HG03159 (cell line): ENCODE measurements around the gene RIF1.

ENCODE experiments used
- ATAC-seq: cut with Tn5 transposase; IDR thresholded peaks from one replicate; pipeline ENCODE4 v1.9.1; 2021; ENCODE audit warnings: mild to moderate bottlenecking, moderate library complexity; ENCODE audit not compliant: unreplicated experiment

RIF1 gene, protein sequence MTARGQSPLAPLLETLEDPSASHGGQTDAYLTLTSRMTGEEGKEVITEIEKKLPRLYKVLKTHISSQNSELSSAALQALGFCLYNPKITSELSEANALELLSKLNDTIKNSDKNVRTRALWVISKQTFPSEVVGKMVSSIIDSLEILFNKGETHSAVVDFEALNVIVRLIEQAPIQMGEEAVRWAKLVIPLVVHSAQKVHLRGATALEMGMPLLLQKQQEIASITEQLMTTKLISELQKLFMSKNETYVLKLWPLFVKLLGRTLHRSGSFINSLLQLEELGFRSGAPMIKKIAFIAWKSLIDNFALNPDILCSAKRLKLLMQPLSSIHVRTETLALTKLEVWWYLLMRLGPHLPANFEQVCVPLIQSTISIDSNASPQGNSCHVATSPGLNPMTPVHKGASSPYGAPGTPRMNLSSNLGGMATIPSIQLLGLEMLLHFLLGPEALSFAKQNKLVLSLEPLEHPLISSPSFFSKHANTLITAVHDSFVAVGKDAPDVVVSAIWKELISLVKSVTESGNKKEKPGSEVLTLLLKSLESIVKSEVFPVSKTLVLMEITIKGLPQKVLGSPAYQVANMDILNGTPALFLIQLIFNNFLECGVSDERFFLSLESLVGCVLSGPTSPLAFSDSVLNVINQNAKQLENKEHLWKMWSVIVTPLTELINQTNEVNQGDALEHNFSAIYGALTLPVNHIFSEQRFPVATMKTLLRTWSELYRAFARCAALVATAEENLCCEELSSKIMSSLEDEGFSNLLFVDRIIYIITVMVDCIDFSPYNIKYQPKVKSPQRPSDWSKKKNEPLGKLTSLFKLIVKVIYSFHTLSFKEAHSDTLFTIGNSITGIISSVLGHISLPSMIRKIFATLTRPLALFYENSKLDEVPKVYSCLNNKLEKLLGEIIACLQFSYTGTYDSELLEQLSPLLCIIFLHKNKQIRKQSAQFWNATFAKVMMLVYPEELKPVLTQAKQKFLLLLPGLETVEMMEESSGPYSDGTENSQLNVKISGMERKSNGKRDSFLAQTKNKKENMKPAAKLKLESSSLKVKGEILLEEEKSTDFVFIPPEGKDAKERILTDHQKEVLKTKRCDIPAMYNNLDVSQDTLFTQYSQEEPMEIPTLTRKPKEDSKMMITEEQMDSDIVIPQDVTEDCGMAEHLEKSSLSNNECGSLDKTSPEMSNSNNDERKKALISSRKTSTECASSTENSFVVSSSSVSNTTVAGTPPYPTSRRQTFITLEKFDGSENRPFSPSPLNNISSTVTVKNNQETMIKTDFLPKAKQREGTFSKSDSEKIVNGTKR (N-terminal part only)

DNA sequence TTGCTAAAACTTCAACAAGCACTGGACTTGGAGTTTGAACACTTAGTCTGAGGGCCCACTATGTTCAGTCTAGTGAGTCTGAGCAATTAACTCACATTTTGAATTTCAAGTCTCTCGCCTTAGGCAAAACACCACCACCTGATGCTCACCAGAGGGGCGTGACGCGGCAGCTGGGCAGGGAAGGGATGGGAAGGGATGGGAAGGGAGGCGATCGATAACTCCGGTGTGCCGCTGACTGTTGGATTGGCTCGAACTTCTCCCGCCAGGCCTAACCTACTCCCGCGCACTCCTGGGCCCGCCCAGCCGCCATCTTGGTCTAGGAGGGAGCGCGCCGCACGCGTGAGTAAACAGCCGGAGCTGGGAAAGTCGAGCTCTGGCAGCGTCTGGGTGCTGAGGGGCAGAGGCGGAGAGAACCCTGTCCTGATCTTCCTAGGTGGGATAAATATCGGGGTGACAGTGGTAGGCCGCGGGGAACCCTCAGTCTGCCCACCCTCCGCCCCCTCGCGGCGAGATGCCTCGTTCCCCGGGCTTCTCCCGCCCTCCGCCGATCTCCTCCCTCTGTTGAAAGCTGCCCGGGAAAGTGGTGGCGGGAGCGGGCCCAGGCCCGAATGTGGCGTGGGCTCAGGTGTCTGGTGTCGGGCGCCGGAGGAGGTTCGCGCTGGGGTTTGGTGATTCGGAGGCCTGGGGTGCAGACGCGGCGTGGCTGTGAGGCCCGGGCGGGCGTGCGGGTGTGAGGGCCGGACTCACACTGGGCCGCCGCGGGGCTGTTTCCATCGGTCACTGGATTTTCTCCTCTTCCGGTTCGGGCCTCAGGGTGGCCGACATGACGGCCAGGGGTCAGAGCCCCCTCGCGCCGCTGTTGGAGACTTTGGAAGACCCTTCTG lies at the start of gene RIF1:
Gene RIF1, plus strand, starts transcription at position 302 of the 884 bp plus-strand sequence. Its CDS starts 522 bp downstream, at position 824.
- peak; percentile 90 for ATAC-seq

DNA sequence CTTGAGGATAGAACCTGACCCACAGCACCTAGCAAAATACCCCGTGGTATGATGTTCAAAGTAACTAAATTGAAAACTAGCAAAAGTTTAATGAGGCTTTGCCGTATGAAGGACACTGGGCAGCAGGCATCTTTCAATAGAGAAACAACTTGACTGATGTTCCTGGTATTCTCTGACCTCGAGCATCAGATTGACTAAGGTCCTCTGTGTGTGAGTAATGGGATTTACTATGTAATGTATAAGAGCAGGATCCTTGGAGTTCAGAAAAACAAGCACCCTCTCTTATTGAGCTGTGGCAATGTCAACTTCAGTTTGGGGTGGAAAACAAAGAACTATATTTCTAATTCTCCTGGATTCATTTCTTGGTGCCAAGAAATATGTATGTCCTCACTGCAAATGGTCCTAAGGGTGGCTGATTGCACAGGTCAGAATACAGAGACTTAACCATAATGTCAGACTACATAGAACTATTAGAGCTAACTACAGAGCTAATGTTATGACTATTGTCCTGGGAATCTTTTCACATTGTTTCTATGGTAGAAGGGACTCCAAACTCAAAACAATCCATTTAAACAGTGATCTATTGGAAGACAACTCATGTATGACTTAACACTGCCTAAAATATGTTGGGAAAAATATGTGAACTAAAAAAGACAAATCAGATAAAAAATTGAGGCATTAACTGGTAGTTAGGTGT lies 47.9 kb upstream of the RIF1 start:
- no peak for ATAC-seq

DNA sequence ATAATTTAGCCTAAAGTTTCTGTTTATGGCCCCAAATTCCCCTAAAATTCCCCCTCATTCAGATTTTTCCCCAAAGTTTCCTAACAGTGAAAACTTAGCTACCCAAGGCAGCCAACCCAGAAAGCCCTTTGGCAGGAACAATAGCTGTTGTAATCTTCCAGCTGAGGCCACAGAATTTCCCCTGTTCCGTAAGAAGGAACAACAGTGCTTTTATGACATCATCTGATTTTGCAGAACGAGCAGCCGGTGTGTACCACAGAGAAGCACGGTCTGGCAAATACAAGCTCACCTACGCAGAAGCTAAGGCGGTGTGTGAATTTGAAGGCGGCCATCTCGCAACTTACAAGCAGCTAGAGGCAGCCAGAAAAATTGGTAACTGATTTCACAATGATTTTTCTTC lies 46.0 kb upstream of the RIF1 start:
- ATAC-seq, result peak; percentile 70

DNA sequence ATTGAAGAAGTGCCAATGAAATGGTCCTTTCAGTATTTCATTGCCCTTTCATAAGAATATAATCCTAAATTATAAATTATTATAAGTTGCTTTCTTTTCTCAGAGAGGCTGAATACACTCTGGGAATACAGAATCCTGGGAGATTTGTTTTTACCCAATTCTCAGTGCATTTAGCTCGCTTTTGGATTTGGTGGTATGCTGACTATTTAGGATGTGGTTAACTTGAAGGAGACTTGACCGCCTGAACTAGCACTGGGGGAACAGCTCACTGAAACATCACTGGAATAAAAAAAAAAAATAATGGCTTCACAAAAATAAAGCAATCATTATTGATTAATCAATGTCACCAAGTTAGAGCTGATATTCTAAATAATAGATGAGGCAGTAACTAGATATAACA lies 42.1 kb upstream of the RIF1 start:
- no peak for ATAC-seq

DNA sequence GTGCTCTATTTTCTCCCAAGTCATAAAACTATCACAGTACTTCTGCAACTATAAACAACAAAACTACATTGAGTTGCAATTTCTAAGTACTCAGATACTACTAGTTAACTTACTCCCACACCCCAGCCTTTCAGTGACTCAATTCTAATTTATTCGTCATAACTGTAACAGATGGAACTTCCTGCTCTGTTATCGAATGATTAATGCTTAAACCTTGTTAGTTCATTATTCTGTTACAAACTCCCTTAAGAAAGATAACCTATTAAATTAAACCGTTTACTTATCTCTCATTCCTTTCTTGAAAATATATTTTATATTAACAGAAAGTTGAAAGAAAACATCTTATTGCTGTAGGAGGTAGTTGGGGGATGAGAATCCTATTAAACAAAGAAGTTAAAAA lies 35.3 kb upstream of the RIF1 start:
- peak; percentile 98 for ATAC-seq

DNA sequence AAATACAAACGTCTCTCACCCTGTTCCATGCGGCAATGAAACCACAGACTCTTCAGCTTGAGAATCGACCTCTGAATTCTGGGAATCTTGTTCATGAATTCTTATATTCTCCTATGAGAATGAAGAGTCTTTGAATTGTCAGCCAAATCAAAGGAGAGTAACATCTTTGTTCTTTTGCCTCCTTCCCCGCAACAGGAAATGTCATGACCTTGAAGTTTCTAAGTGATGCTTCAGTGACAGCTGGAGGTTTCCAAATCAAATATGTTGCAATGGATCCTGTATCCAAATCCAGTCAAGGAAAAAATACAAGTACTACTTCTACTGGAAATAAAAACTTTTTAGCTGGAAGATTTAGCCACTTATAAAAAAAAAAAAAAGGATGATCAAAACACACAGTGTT lies 30.5 kb upstream of the RIF1 start:
- no peak for ATAC-seq

DNA sequence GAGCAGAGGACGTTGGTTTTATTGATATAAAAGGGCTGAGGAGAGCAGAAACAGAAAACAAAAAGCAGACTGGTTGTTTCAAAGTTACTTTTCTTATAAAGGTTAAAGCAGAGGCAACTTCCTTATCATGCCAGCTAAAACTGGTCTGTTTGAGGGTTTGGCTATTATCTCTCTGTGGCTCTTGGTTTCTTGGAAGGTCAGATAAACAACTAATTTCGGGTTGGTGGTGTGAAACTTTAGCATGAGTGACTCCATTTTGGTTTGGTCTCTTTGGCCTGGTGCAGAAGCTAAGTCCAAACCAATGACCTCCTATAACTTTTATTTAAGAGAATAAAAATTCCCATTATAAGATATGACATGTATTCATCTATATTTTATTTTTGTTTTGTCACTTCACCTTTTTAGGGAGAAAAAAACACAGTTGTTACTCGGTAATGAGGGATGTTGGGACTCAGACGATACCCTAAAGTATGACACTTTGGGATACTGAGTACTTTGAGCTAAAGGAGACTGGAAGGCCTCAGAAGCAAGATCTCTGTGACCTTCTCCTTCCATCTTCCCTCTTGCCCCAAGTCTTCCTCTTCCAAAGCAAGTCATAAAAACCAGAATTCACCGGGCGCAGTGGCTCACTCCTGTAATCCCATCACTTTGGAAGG lies 29.0 kb upstream of the RIF1 start:
- no peak for ATAC-seq

DNA sequence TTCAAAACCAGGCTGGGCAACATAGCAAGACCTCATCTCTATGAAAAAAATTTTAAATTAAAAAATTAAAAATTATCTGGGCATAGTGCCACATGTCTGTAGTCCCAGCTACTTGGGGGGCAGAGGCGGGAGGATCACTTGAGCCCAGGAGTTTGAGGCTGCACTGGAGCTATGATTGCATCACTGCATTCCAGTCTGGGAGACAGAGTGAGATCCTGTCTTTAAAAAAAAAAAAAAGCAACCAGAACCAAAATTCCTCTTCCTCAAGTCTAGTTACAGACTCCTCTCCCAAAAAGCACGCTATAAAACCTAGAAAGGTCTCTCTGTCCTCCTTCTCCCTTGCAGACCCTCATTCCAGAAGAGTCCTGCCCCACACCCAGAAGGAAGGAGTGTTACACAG lies 28.4 kb upstream of the RIF1 start:
- no peak for ATAC-seq

DNA sequence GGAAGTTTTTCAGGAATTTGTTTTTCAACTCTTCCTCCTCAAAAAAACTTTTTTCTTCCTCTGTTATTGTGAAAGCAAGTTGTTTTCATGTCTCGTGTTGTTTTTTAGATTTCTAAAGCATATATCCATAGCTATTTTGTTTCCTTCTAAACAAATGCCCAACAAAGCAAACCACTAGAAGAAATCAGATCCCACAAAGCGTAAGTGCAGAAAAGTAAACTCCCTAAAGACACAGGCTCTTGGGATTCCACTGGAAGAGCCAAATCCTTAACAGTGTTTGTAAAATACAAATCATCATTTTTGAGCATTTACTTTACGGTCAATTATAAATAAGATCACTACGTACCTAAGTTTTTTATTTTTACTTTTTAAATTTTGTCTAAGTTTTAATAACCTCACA lies 21.7 kb upstream of the RIF1 start:
- ATAC-seq, result no peak

DNA sequence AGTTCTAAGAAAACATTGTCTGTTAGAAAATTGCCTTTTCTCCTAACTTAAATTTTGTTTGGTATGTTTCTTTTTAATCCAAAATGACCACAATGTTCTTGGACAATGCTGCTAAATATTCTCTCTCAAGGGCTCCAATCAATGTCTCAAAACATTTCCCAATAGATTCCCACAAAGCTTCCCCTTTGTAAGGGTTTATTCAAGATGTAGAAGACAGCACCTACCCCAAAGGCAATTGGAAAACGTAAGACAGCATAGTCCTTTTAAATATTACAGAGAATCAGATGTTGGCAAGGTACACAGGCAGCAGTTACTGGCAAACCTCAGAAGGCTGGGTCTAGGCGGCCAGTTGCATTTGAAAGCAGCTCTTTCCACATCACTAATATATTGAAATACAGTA lies 18.3 kb upstream of the RIF1 start:
- no peak for ATAC-seq

DNA sequence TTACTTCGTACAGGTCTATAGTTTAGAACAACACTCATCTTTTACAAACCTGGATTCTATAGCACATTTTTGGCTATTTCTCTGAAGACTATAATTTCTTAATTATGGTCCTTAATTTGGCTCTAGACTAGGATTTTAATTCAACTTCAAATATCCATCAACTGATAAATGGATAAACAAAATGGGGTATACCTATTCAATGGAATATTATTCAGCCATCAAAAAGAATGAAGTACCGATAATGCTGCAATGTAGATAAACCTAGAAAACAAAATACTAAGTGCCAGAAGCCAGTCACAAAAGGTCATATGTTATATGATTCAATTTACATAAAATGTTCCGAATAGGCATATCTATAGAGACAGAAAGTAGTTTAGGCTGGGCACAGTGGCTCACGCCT lies 15.2 kb upstream of the RIF1 start:
- ATAC-seq, result no peak

DNA sequence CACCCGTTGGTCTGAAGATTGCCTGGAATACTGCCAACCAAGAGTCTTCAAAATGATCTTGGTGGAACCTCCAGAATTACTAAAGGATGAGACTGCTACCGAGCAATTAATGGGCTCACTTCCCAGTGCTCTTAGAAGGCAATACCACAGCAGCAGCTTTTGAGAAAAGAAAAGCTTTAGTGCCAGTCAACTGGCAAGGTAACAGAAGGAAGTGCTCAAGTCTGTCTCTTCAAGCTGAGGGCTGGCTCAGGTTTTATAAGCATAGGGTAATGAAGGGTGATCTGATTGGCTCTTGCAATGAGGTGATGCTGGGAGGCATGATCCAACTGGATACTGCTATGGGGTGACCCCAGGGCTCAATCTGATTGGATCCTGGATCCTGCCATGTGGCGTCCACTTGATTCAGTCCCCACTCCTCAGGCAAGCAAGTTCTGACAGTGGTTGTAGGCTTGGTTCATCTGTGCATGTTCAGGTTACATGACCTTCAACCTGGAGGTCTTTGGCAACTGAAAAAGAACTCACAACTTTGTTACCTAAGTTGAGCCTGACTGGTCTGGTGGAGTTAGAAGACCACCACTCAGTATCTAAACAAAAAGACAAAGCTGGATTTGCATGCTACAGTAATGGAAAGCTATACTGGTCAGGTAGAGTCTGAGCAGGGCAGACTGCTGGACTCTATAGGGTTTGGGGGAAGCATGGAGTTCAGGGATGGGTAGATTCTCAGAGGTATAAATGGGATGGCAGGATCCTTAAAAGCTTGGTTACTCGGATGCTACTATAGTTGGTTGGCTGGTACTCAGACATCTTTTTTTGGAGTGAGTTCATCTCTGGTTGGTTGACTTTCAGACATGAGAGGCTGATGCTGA lies 14.0 kb upstream of the RIF1 start:
- ATAC-seq, result no peak

DNA sequence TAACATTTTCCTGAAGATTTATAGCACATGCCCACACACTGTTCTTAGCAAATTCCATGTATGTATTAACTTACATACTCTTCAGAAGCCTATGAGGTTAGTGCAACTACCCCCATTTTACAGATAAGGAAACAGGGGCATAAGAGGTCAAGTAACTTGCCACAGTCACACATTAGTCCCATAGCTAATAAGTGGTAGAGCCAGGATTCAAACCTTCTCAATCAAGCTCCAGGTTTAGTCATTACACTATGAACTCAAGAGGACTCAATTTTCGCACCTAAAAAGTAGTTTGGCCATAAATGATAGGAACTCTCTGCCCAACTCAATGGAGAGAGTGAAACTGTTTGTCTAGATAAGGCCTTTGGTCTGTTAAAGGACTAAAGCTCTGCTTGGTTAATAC lies 9.7 kb upstream of the RIF1 start:
- no peak for ATAC-seq

DNA sequence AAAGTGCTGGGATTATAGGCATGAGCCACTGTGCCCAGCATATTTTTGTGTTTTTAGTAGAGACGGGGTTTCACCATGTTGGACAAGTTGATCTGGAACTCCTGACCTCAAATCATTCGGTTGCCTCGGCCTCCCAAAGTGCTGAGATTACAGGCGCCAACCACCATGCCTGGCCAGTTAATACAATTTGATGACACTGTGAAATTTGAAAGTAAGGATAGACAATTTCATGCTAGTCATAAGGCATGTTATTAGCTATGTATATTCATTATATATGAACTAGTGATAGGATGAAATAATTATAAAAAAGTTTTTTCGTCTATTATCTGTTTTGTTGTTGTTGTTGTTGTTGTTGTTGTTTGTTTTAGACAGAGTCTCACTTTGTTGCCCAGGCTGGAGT lies 8.6 kb upstream of the RIF1 start:
- no peak for ATAC-seq

DNA sequence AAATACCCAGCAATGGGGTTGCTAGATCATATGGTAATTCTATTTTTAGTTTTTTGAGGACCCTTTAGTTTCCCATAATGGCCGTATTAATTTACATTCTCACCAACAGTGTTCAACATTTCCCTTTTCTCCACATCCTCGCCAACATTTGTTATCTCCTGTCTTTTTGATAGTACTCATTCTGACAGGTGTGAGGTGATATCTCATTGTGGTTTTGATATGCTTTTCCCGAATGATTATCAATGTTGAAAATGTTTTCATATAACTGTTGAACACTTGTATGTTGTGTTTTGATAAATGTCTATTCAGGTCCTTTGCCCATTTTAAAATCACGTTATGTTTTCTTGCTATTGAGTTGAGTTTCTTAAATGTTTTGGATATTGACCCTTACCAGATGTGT lies 5.8 kb upstream of the RIF1 start:
- ATAC-seq, result no peak

DNA sequence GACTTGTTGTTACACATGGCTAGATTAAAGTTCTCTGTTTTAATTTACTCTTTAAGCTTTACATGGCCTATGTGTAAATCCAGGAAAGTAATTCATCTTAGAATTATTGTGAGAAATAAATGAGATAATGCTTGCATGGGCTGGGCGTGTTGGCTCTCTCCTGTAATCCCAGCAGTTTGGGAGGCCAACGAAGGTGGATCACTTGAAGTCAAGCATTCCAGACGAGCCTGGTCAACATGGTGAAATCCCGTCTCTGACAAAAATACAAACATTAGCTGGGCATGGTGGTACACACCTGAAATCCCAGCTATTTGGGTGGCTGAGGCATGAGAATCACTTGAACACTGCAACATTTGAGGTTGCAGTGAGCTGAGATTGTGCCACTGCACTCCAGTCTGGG lies 4.3 kb upstream of the RIF1 start:
- no peak for ATAC-seq

DNA sequence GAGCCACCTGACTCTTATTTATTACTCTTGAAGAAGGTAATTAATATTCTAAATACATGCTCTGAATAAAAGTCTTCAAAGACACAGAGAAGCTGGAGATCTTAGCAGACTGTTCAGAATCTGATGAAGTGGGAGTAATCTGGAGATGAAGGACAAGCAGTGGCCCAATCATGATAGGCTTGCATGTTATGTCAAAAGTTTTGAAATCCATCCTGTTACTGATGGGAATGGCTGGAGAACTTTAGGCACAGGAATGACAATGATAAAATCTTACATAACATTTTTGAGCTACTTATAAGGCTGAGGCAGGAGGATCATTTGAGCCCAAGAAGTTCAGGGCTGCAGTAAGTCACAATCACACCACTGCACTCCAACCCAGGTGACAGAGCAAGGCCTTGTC lies 2.4 kb upstream of the RIF1 start:
- no peak for ATAC-seq
